ENCODE results near the gene ELP2. TPM values are rescaled to one million over a fixed set of nuclear protein-coding genes. Genes with fewer than 3 reads are reported as not detected.

The ELP2 gene
- total and polyA plus RNA-seq, 2 experiments from 2014 or later: 57.6 to 103 TPM

DNA sequence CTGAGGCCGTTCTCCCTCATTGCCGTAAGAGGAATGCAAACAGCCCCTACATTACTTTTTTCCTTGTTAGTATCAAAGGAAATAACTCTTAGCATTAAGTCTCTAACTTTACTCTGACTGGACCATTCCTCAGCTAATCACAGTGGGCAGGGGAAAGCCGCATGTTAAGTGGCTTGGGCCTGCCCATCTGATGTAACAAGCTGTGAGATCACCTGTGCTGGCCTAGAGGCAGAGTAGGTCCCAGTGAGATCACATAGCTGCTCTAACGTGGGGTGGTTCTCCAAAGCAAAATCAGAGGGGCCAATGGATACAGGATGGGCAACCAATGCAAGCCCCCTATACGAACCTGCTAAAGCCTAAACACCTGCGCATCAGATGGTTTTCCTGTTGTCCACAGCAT, 51.7 kb downstream of the ELP2 start:
- no peak for DNase-seq
- H3K9me3 ChIP-seq (ENCODE audit: low read depth): no peaks in the 10 kb centered on the region
- H2AFZ ChIP-seq: no peak overlapping the region
- no peak overlapping the region for H3K9ac ChIP-seq
- H3K27ac ChIP-seq: no peak overlapping the region
- no peaks in the 10 kb centered on the region for H3K9me2 ChIP-seq (ENCODE audit: insufficient read depth)
- no peak overlapping the region for H3K4me2 ChIP-seq (ENCODE audit: unreplicated experiment)
- H3K36me3 ChIP-seq (ENCODE audit: low read depth): no peaks in the 10 kb centered on the region
- H4K20me1 ChIP-seq (ENCODE audit: insufficient read depth): no peaks in the 10 kb centered on the region
- no peaks in the 10 kb centered on the region for H3K27me3 ChIP-seq (replicated peaks; ENCODE audit: insufficient read depth)
- WGBS, 2 experiments (ENCODE audit: low coverage in 1 of 2, low lambda C conversion rate in 2 of 2, missing lambda C conversion rate in 2 of 2): 70 to 84% methylated on average over 6 of the region's 6 CpGs
- TF ChIP-seq EZH2 (IDR thresholded peaks at IDR 0.05; ENCODE audit: insufficient read depth, poor library complexity, severe bottlenecking) (no peak), EZH2phosphoT487 (IDR thresholded peaks at IDR 0.05; ENCODE audit: insufficient read depth, low read depth) (no peak)
- peaks cover 13% of the 10 kb centered on the region; the same call in 1 of the 2 replicates for H3F3A ChIP-seq (ENCODE audit: insufficient read depth)
- peaks cover 6% of the 10 kb centered on the region; the same call in 1 of the 2 replicates for H3K4me1 ChIP-seq (ENCODE audit: insufficient read depth)
- in situ Hi-C loops (cut with MboI): no loop called here
- no peaks in the 10 kb centered on the region for H3K79me2 ChIP-seq (ENCODE audit: insufficient read depth)
- no peak overlapping the region for H3K4me3 ChIP-seq

DNA sequence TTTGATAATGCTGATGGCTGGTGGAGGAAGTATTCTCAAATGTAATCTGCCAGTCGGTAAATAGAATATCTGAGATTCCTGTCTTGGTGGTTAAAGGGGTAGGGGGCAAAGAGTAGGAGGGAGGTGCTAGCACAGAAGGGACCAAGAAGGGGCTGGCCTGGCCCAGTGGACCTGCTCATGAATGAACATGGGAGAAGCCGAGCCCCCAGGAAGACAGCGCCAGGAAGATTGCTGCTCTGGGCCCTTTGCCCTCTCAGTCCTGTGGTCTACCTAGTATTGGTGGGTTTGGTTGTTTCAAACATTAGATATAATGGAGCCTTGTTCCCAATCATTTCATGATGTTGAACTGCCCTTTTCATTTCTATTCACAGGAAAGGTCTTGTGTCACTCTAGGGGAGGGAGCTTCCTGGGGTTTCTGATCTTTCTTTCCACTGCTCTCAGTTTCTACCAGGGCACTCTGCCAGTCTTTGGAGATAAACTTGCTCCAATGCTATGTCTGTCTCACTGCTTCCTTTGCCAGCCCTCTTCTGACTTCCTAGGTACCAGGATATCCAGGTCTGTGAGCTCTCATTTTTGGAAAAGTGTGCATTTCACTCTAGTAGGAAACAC, 52.3 kb downstream of the ELP2 start:
- no peak for TF ChIP-seq EZH2 (IDR thresholded peaks at IDR 0.05; ENCODE audit: insufficient read depth, poor library complexity, severe bottlenecking)
- TF ChIP-seq EZH2phosphoT487 (IDR thresholded peaks at IDR 0.05; ENCODE audit: insufficient read depth, low read depth): no peak

DNA sequence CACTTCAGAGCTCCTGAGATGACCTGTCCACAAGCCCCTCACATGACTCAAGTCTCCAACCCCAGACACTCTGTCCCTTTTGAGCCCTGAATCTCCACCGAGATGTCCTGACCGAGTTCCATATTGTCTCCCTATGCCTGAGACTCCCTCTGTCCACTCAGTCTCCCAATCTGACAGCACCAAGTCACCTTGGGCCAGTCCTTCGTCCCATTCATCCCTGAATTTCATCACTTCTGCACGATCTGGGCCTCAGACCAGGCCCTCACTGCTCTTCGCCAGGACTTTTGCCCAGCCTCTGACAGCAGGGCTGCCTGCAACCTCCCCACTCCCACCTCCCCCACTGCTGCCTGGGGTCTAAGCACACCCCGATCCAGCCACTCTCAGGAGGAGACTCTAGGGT, 53.3 kb downstream of the ELP2 start:
- no peak overlapping the region for H3K4me3 ChIP-seq
- H3K79me2 ChIP-seq (ENCODE audit: insufficient read depth): peaks cover 7% of the 10 kb centered on the region
- no peak overlapping the region for H2AFZ ChIP-seq
- no peaks in the 10 kb centered on the region for H3K36me3 ChIP-seq (ENCODE audit: low read depth)
- no peak for DNase-seq
- TF ChIP-seq EZH2 (IDR thresholded peaks at IDR 0.05; ENCODE audit: insufficient read depth, poor library complexity, severe bottlenecking) (no peak), EZH2phosphoT487 (IDR thresholded peaks at IDR 0.05; ENCODE audit: insufficient read depth, low read depth) (no peak)
- peaks cover 6% of the 10 kb centered on the region; the same call in 1 of the 2 replicates for H3K4me1 ChIP-seq (ENCODE audit: insufficient read depth)
- no peaks in the 10 kb centered on the region for H3K27me3 ChIP-seq (replicated peaks; ENCODE audit: insufficient read depth)
- H3K9me2 ChIP-seq (ENCODE audit: insufficient read depth): no peaks in the 10 kb centered on the region
- no peaks in the 10 kb centered on the region for H3K9me3 ChIP-seq (ENCODE audit: low read depth)
- 66 to 77% methylated on average over 6 of the region's 6 CpGs for WGBS, 2 experiments (ENCODE audit: low coverage in 1 of 2, low lambda C conversion rate in 2 of 2, missing lambda C conversion rate in 2 of 2)
- H3K9ac ChIP-seq: no peak overlapping the region
- in situ Hi-C loops (cut with MboI): no loop called here
- no peaks in the 10 kb centered on the region for H4K20me1 ChIP-seq (ENCODE audit: insufficient read depth)
- H3K27ac ChIP-seq: no peak overlapping the region
- peaks cover 13% of the 10 kb centered on the region; the same call in 1 of the 2 replicates for H3F3A ChIP-seq (ENCODE audit: insufficient read depth)
- H3K4me2 ChIP-seq (ENCODE audit: unreplicated experiment): no peak overlapping the region

More for the DNA sequence above, 52.3 kb downstream of the ELP2 start:
- H3F3A ChIP-seq (ENCODE audit: insufficient read depth): peaks cover 13% of the 10 kb centered on the region; the same call in 1 of the 2 replicates
- no peak overlapping the region for H2AFZ ChIP-seq
- no peak overlapping the region for H3K27ac ChIP-seq
- no peak overlapping the region for H3K4me2 ChIP-seq (ENCODE audit: unreplicated experiment)
- no peaks in the 10 kb centered on the region for H3K9me2 ChIP-seq (ENCODE audit: insufficient read depth)
- H3K4me3 ChIP-seq: no peak overlapping the region
- H3K79me2 ChIP-seq (ENCODE audit: insufficient read depth): no peaks in the 10 kb centered on the region
- WGBS, 2 experiments (ENCODE audit: low coverage in 1 of 2, low lambda C conversion rate in 2 of 2, missing lambda C conversion rate in 2 of 2): 94 to 100% methylated on average over 3 of the region's 3 CpGs
- in situ Hi-C loops (cut with MboI): no loop called here
- no peak for DNase-seq
- peaks cover 6% of the 10 kb centered on the region; the same call in 1 of the 2 replicates for H3K4me1 ChIP-seq (ENCODE audit: insufficient read depth)
- H3K9ac ChIP-seq: no peak overlapping the region
- no peaks in the 10 kb centered on the region for H4K20me1 ChIP-seq (ENCODE audit: insufficient read depth)
- no peaks in the 10 kb centered on the region for H3K27me3 ChIP-seq (replicated peaks; ENCODE audit: insufficient read depth)
- no peaks in the 10 kb centered on the region for H3K9me3 ChIP-seq (ENCODE audit: low read depth)
- no peaks in the 10 kb centered on the region for H3K36me3 ChIP-seq (ENCODE audit: low read depth)

DNA sequence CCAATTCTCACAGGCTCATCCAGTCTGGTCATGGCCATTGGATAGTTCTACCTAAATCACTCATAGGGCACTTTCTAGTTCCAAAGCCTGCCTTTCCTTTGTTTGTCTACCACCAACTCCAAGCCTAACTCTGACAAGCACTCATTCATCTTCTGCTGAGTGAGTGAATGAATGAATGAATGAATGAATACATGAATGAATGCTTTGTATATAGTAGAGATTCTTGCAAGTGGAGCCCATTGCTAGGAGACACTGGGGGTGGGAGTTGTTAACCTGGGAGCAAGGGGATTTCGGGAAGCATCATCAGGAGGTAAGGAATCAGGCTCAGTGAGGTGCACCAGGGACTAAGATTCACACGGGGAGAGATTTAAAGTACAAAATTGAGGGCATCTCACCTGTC, 54.3 kb downstream of the ELP2 start:
- Histone ChIP-seq H3K9ac (no peak overlapping the region), H3K4me2 (ENCODE audit: unreplicated experiment) (no peak overlapping the region), H3K9me2 (ENCODE audit: insufficient read depth) (no peaks in the 10 kb centered on the region), H3K4me1 (ENCODE audit: insufficient read depth) (peaks cover 13% of the 10 kb centered on the region), H3K27me3 (replicated peaks; ENCODE audit: insufficient read depth) (no peaks in the 10 kb centered on the region), H2AFZ (no peak overlapping the region), H3K9me3 (ENCODE audit: low read depth) (no peaks in the 10 kb centered on the region), H4K20me1 (ENCODE audit: insufficient read depth) (no peaks in the 10 kb centered on the region), H3K4me3 (no peak overlapping the region), H3K27ac (no peak overlapping the region), H3F3A (ENCODE audit: insufficient read depth) (peaks cover 13% of the 10 kb centered on the region; the same call in 1 of the 2 replicates), H3K36me3 (ENCODE audit: low read depth) (no peaks in the 10 kb centered on the region), H3K79me2 (ENCODE audit: insufficient read depth) (peaks cover 17% of the 10 kb centered on the region)
- in situ Hi-C loops (cut with MboI): no loop called here
- WGBS, 2 experiments (ENCODE audit: low coverage in 1 of 2, low lambda C conversion rate in 2 of 2, missing lambda C conversion rate in 2 of 2): 90 to 94% methylated on average over 2 of the region's 2 CpGs
- no peak for DNase-seq
- no peak for TF ChIP-seq EZH2 (IDR thresholded peaks at IDR 0.05; ENCODE audit: insufficient read depth, poor library complexity, severe bottlenecking)
- no peak for TF ChIP-seq EZH2phosphoT487 (IDR thresholded peaks at IDR 0.05; ENCODE audit: insufficient read depth, low read depth)

Measured in GM23248 (cell line).